ENCODE data around the gene USP6NL. TPM values are rescaled to one million over a fixed set of nuclear protein-coding genes. Genes with fewer than 3 reads are reported as not detected.
A peak's percentile ranks its signal among the peaks of the same experiment; 100 is the strongest.

Gene USP6NL
- polyA plus RNA-seq, 1 of the 3 experiments (the other 2 are of a cell fraction), result 8.9 TPM

DNA sequence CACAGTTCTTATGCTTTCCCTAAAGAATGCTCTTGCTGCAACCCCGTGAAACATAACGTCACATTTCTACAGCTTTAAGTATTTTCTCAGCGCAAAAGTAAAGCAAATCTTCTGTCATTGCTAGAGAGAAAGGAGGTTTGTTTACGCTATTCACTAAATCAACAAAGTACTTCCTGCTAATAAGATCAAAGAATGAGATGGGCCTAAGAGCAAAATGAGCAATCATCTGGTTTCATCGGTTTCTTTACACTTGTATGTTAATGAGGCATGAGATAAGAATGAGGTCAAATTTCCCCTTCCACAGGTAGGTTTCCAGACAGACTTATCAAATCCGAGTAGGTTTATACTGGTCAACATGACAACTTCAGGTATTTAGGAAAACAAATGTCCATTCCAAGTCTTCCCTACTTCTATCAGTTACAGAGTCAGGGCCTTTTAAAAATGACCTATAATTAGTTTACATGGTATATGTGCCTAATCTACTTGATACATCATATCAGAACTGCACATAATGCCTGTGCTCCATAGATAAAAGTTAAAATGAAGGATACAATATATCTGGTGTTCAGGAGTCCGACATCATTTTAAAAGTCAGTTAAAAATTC is 8.4 kb downstream of the USP6NL start (continued):
- TF ChIP-seq, protein P1, sequence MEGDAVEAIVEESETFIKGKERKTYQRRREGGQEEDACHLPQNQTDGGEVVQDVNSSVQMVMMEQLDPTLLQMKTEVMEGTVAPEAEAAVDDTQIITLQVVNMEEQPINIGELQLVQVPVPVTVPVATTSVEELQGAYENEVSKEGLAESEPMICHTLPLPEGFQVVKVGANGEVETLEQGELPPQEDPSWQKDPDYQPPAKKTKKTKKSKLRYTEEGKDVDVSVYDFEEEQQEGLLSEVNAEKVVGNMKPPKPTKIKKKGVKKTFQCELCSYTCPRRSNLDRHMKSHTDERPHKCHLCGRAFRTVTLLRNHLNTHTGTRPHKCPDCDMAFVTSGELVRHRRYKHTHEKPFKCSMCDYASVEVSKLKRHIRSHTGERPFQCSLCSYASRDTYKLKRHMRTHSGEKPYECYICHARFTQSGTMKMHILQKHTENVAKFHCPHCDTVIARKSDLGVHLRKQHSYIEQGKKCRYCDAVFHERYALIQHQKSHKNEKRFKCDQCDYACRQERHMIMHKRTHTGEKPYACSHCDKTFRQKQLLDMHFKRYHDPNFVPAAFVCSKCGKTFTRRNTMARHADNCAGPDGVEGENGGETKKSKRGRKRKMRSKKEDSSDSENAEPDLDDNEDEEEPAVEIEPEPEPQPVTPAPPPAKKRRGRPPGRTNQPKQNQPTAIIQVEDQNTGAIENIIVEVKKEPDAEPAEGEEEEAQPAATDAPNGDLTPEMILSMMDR (IDR thresholded peaks at IDR 0.05), result no peak
- no peak for TF ChIP-seq TEAD4 (IDR thresholded peaks at IDR 0.05; ENCODE audit: borderline replicate concordance, insufficient read depth)
- TF ChIP-seq RAD21 (IDR thresholded peaks at IDR 0.05; ENCODE audit: low read length), result no peak
- TF ChIP-seq YY1 (IDR thresholded peaks at IDR 0.05; ENCODE audit: low read depth), result no peak
- no peak for TF ChIP-seq FOXJ3 (CRISPR knock-in tag; IDR thresholded peaks at IDR 0.05)
- TF ChIP-seq RFX5 (IDR thresholded peaks at IDR 0.05; ENCODE audit: low read length), result no peak
- TF ChIP-seq JUND (IDR thresholded peaks at IDR 0.05), result no peak

DNA sequence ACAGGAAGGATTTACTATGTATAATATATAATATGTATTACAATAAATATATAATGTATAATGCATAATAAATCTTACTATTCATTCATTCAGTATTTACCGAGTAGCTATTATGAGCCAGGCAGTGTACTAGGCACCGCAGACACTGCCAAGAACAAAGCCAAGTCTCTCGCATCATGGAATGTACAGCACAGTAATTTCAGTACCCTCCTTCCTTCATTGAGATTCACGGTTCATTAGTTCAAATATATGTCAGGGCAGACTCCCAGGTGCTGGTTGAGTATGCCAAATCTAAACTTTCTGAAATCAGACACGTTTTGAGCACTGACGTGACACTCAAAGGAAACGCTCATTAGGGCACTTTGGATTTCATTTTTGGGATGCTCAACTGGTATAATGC is 9.1 kb downstream of the USP6NL start:
- peaks cover 5 to 8% of the 10 kb centered on the region in 2 experiments; a peak in 3 of 4 replicates for H3K4me1 ChIP-seq (ENCODE audit: control insufficient read depth in 1 of 2, insufficient read depth in 2 of 2, low read depth in 1 of 2, low read length in 1 of 2)
- TF ChIP-seq FOXJ3 (CRISPR knock-in tag; IDR thresholded peaks at IDR 0.05) (no peak), RXRA (IDR thresholded peaks at IDR 0.05; ENCODE audit: borderline replicate concordance, low read depth) (no peak), JUND (IDR thresholded peaks at IDR 0.05) (no peak), YY1 (IDR thresholded peaks at IDR 0.05; ENCODE audit: low read depth) (no peak), ELF1 (IDR thresholded peaks at IDR 0.05) (no peak), GABPA (IDR thresholded peaks at IDR 0.05; ENCODE audit: low read depth) (no peak), SIN3A (IDR thresholded peaks at IDR 0.05; ENCODE audit: borderline replicate concordance, low read depth, low read length) (no peak), POLR2AphosphoS5 (IDR thresholded peaks at IDR 0.05; ENCODE audit: low read depth, low read length) (no peak), MEF2A (IDR thresholded peaks at IDR 0.05; ENCODE audit: borderline replicate concordance, low read depth) (no peak), CHD2 (IDR thresholded peaks at IDR 0.05; ENCODE audit: low read length, partially characterized antibody) (no peak), EP300 (IDR thresholded peaks at IDR 0.05; ENCODE audit: borderline replicate concordance in 1 of 2, low read depth in 1 of 2, low read length in 1 of 2) (no peak), FOXM1 (IDR thresholded peaks at IDR 0.05; ENCODE audit: low read depth) (no peak), RCOR1 (IDR thresholded peaks at IDR 0.05; ENCODE audit: low read length) (no peak), MXI1 (IDR thresholded peaks at IDR 0.05; ENCODE audit: low read depth, low read length) (no peak), EZH2phosphoT487 (IDR thresholded peaks at IDR 0.05; ENCODE audit: borderline replicate concordance, low read depth) (no peak)
- TF ChIP-seq, protein P2, sequence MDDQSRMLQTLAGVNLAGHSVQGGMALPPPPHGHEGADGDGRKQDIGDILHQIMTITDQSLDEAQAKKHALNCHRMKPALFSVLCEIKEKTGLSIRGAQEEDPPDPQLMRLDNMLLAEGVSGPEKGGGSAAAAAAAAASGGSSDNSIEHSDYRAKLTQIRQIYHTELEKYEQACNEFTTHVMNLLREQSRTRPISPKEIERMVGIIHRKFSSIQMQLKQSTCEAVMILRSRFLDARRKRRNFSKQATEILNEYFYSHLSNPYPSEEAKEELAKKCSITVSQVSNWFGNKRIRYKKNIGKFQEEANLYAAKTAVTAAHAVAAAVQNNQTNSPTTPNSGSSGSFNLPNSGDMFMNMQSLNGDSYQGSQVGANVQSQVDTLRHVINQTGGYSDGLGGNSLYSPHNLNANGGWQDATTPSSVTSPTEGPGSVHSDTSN (IDR thresholded peaks at IDR 0.05), result no peak
- POLR2A ChIA-PET, result no interaction called here
- no peak for DNase-seq
- no peaks in the 10 kb centered on the region for H3F3A ChIP-seq (replicated peaks; ENCODE audit: insufficient read depth)
- 0 out of 2 replicates have a peak overlapping the region, but pooled peaks have one; percentile 35 for H3K4me2 ChIP-seq
- CTCF ChIA-PET, result no interaction called here
- 94% methylated on average over 7 of the region's 7 CpGs for WGBS (ENCODE audit: low lambda C conversion rate)
- no peak overlapping the region for H2AFZ ChIP-seq (ENCODE audit: low read depth)
- H3K79me2 ChIP-seq (ENCODE audit: insufficient read depth), result peaks cover 92% of the 10 kb centered on the region
- H3K9ac ChIP-seq, result no peak overlapping the region
- H3K9me2 ChIP-seq, result no peaks in the 10 kb centered on the region
- H3K27me3 ChIP-seq (ENCODE audit: insufficient read depth), result no peaks in the 10 kb centered on the region
- peaks cover 15% of the 10 kb centered on the region; the same call in 1 of the 2 replicates for H4K20me1 ChIP-seq (ENCODE audit: insufficient read depth)
- no peak overlapping the region for H3K27ac ChIP-seq (ENCODE audit: low read depth in 2 of 2, low read length in 1 of 2)
- H3K9me3 ChIP-seq, result peaks cover 11% of the 10 kb centered on the region; the same call in 1 of the 2 replicates
- H3K4me3 ChIP-seq (ENCODE audit: low read depth in 2 of 2, low read length in 1 of 2), result no peak overlapping the region
- no peaks in the 10 kb centered on the region for H3K36me3 ChIP-seq (replicated peaks in 1 of 2; ENCODE audit: control insufficient read depth in 1 of 2, insufficient read depth in 2 of 2, low read length in 1 of 2)
